ENCODE results near the gene COMMD3.

Gene COMMD3

GRCh38 chr10:22321156-22321923, 5.2 kb downstream of the COMMD3 start:
- H3K9me3 ChIP-seq, result no peaks in the 10 kb centered on the region
- TF ChIP-seq, protein P1, sequence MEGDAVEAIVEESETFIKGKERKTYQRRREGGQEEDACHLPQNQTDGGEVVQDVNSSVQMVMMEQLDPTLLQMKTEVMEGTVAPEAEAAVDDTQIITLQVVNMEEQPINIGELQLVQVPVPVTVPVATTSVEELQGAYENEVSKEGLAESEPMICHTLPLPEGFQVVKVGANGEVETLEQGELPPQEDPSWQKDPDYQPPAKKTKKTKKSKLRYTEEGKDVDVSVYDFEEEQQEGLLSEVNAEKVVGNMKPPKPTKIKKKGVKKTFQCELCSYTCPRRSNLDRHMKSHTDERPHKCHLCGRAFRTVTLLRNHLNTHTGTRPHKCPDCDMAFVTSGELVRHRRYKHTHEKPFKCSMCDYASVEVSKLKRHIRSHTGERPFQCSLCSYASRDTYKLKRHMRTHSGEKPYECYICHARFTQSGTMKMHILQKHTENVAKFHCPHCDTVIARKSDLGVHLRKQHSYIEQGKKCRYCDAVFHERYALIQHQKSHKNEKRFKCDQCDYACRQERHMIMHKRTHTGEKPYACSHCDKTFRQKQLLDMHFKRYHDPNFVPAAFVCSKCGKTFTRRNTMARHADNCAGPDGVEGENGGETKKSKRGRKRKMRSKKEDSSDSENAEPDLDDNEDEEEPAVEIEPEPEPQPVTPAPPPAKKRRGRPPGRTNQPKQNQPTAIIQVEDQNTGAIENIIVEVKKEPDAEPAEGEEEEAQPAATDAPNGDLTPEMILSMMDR (IDR thresholded peaks at IDR 0.05; ENCODE audit: low read depth, low read length), result no peak
- H3K36me3 ChIP-seq, result no peaks in the 10 kb centered on the region
- peak overlapping the region; percentile 66 for H3K4me3 ChIP-seq (ENCODE audit: low read depth, low read length)
- peaks cover 13% of the 10 kb centered on the region for H3K27me3 ChIP-seq
- H3K4me1 ChIP-seq, result peaks cover 17% of the 10 kb centered on the region
- DNase-seq, result peak; percentile 72

DNA sequence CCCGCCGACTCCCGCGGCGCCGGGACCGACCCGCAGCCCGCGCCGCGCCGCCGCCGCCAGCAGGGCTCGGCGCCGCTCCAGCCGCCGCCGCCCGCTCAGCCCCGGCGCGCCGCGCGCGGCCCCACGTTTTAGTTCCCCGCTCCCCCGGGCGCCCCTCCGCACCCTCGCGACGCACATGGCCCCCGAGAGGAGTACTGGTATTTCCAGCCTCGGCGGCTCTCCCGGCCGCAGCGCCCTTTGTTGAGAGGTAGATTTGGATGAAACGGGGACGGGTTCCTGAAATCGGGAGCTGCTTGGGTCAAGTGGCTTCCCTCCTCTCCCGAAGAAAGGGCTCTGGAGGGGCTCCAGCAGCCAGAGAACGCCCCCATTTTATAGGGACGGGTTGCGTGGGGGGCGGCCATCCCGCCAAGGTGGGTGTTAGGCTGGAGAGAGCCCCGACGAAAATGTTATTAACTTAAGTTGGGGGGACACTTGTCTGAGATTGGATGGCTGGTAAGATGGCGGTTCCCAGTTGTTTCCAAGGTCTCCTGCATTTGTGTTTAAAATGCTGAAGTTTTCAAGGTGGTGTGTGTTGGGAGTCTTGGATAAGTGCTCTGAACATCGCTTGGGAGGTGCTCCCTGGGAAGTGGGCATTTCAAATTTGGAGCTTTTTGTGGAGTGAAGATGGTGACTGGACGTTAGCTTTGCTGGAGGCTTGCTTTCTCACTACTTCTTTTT, 5.9 kb downstream of the COMMD3 start:
- peaks cover 13% of the 10 kb centered on the region for H3K27me3 ChIP-seq
- TF ChIP-seq, protein P1 (IDR thresholded peaks at IDR 0.05; ENCODE audit: low read depth, low read length), result no peak
- peaks cover 17% of the 10 kb centered on the region for H3K4me1 ChIP-seq
- no peaks in the 10 kb centered on the region for H3K36me3 ChIP-seq
- DNase-seq, result no peak
- H3K9me3 ChIP-seq, result no peaks in the 10 kb centered on the region
- peak overlapping the region; percentile 77 for H3K4me3 ChIP-seq (ENCODE audit: low read depth, low read length)

- H3K27me3 ChIP-seq, result peaks cover 13% of the 10 kb centered on the region
- H3K4me1 ChIP-seq, result peaks cover 17% of the 10 kb centered on the region
- DNase-seq, result no peak
- H3K9me3 ChIP-seq, result no peaks in the 10 kb centered on the region
- TF ChIP-seq, protein P1 (IDR thresholded peaks at IDR 0.05; ENCODE audit: low read depth, low read length), result no peak
- H3K4me3 ChIP-seq (ENCODE audit: low read depth, low read length), result peak overlapping the region; percentile 77
- no peaks in the 10 kb centered on the region for H3K36me3 ChIP-seq
Measured at GRCh38 chr10:22322641-22323160, 6.5 kb downstream of the COMMD3 start.

GRCh38 chr10:22323538-22324305, 7.5 kb downstream of the COMMD3 start:
- TF ChIP-seq, protein P1 (IDR thresholded peaks at IDR 0.05; ENCODE audit: low read depth, low read length), result no peak
- no peak for DNase-seq
- peak overlapping the region; percentile 8; the same call in 1 of the 2 replicates for H3K4me3 ChIP-seq (ENCODE audit: low read depth, low read length)
- 0 out of 2 replicates have a peak, but pooled peaks cover 4% of the 10 kb centered on the region for H3K36me3 ChIP-seq
- no peaks in the 10 kb centered on the region for H3K9me3 ChIP-seq
- H3K27me3 ChIP-seq, result peaks cover 13% of the 10 kb centered on the region
- peaks cover 17% of the 10 kb centered on the region for H3K4me1 ChIP-seq

- peaks cover 13% of the 10 kb centered on the region for H3K27me3 ChIP-seq
- no peaks in the 10 kb centered on the region for H3K9me3 ChIP-seq
- peaks cover 11% of the 10 kb centered on the region for H3K36me3 ChIP-seq
- H3K4me3 ChIP-seq (ENCODE audit: low read depth, low read length), result peak overlapping the region; percentile 64
- no peak for DNase-seq
- peaks cover 17% of the 10 kb centered on the region for H3K4me1 ChIP-seq
- TF ChIP-seq, protein P1 (IDR thresholded peaks at IDR 0.05; ENCODE audit: low read depth, low read length), result no peak
Measured at GRCh38 chr10:22324413-22324812, 8.2 kb downstream of the COMMD3 start.

All from BE2C (cell line).